ENCODE results near the gene RPLP2. TPM values are rescaled to one million over a fixed set of nuclear protein-coding genes. Genes with fewer than 3 reads are reported as not detected.

Gene RPLP2
- total and polyA plus RNA-seq, 4 donors, result 1,256 to 1,452 (median 1,343) TPM

DNA sequence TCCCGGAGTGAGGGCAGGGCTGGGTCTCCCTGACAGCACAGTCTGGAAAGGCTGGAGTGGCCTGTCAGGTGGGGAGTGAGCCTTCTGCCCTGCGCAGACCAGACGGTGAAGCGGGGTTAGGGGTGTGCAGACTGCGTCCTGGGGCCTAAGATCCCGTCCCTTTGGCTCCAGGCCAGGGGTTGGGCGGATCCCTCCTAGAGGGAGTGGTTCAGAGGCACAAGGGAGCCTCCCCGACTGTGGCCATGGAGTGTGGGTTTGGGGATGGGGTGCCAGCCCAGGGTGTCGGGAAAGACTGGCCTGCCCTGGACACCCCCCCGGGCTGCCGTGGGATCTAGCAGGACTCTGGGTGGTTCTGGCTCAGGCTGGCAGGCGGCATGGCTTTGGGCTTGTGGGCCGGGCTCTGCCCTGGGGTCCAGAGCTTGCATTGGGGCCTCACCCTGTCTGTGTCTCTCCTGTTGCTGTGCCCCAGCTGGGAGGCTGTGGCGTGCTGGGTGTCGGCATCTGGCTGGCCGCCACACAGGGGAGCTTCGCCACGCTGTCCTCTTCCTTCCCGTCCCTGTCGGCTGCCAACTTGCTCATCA lies 52.4 kb downstream of the RPLP2 start:
- intact Hi-C loops (cut with DNase I), result no loop called here
- Histone ChIP-seq H3K27ac (ENCODE audit: low read depth in 1 of 2, low read length in 2 of 2) (no peak overlapping the region), H3K4me1 (ENCODE audit: control insufficient read depth in 1 of 2, insufficient read depth in 2 of 2, low read length in 2 of 2) (no peaks in the 10 kb centered on the region), H3K4me3 (ENCODE audit: low read length in 2 of 2) (no peak overlapping the region), H3K9me3 (ENCODE audit: control insufficient read depth, low read length) (no peaks in the 10 kb centered on the region), H3K27me3 (ENCODE audit: control insufficient read depth in 1 of 2, insufficient read depth in 2 of 2, low read length in 1 of 2) (no peaks in the 10 kb centered on the region), H3K36me3 (ENCODE audit: control insufficient read depth in 1 of 2, insufficient read depth in 2 of 2, low read length in 1 of 2) (no peaks in the 10 kb centered on the region)
- 45 to 47% methylated on average over 20 of the region's 20 CpGs for WGBS, 2 donors
- no peak for ATAC-seq (ENCODE audit: low FRiP score)
- DNase-seq, result no peak

Other genes starting within 250 kb of the RPLP2 start
- gene LMNTD2, start 249.2 kb upstream of the RPLP2 start, total RNA-seq, result 1 to 10 TPM; 1.4 to 1.9 TPM
- gene LMNTD2, start 249.2 kb upstream of the RPLP2 start, polyA plus RNA-seq, result 1 to 10 TPM; 1.7 to 1.9 TPM
- gene RASSF7, start 249.0 kb upstream of the RPLP2 start, total RNA-seq, result 1 to 10 TPM; 5.6 to 8.5 TPM
- 1 to 10 TPM; 8.4 to 9.9 TPM for gene RASSF7, start 249.0 kb upstream of the RPLP2 start, polyA plus RNA-seq
- 10 to 100 TPM; 26.6 to 32.4 TPM for gene PHRF1, start 233.5 kb upstream of the RPLP2 start, total RNA-seq
- gene PHRF1, start 233.5 kb upstream of the RPLP2 start, polyA plus RNA-seq, result 10 to 100 TPM in 1 of 2 donors, 1 to 10 TPM in 1; 7.6 to 18.1 TPM
- gene IRF7, start 194.0 kb upstream of the RPLP2 start, total RNA-seq, result 10 to 100 TPM; 23.3 to 30.9 TPM
- gene IRF7, start 194.0 kb upstream of the RPLP2 start, polyA plus RNA-seq, result 10 to 100 TPM; 13.4 to 29.3 TPM
- not detected for gene CDHR5, start 185.0 kb upstream of the RPLP2 start, total RNA-seq
- 10 to 100 TPM in 1 of 2 donors, under 1 TPM in 1; 0.79 to 39.8 TPM for gene CDHR5, start 185.0 kb upstream of the RPLP2 start, polyA plus RNA-seq
- gene SCT, start 182.8 kb upstream of the RPLP2 start, total RNA-seq, result not detected
- gene SCT, start 182.8 kb upstream of the RPLP2 start, polyA plus RNA-seq, result not detected
- 1 to 10 TPM; 1.3 to 2.1 TPM for gene DRD4, start 172.7 kb upstream of the RPLP2 start, total RNA-seq
- gene DRD4, start 172.7 kb upstream of the RPLP2 start, polyA plus RNA-seq, result 1 to 10 TPM in 1 of 2 donors, not detected in 1; 3.4 TPM
- 10 to 100 TPM; 32.2 to 59.5 TPM for gene DEAF1, start 114.7 kb upstream of the RPLP2 start, total RNA-seq
- 10 to 100 TPM; 15.7 to 53.0 TPM for gene DEAF1, start 114.7 kb upstream of the RPLP2 start, polyA plus RNA-seq
- gene TMEM80, start 114.2 kb upstream of the RPLP2 start, total RNA-seq, result 10 to 100 TPM; 15.6 to 23.0 TPM
- 10 to 100 TPM in 1 of 2 donors, 1 to 10 TPM in 1; 8.4 to 31.2 TPM for gene TMEM80, start 114.2 kb upstream of the RPLP2 start, polyA plus RNA-seq
- gene EPS8L2, start 103.7 kb upstream of the RPLP2 start, total RNA-seq, result 10 to 100 TPM; 41.0 to 45.1 TPM
- gene EPS8L2, start 103.7 kb upstream of the RPLP2 start, polyA plus RNA-seq, result 100 to 1,000 TPM in 1 of 2 donors, 10 to 100 TPM in 1; 64.6 to 102 TPM
- 100 to 1,000 TPM; 113 to 130 TPM for gene TALDO1, start 62.5 kb upstream of the RPLP2 start, total RNA-seq
- 100 to 1,000 TPM; 122 to 187 TPM for gene TALDO1, start 62.5 kb upstream of the RPLP2 start, polyA plus RNA-seq
- gene GATD1, start 32.5 kb upstream of the RPLP2 start, total RNA-seq, result 10 to 100 TPM; 36.1 to 52.7 TPM
- gene GATD1, start 32.5 kb upstream of the RPLP2 start, polyA plus RNA-seq, result 10 to 100 TPM in 1 of 2 donors, 1 to 10 TPM in 1; 9.6 to 32.5 TPM
- gene CEND1, start 19.9 kb upstream of the RPLP2 start, total RNA-seq, result not detected
- gene CEND1, start 19.9 kb upstream of the RPLP2 start, polyA plus RNA-seq, result under 1 TPM in 1 of 2 donors, not detected in 1; 0.10 TPM
- 10 to 100 TPM; 10.1 to 12.9 TPM for gene SLC25A22, start 11.7 kb upstream of the RPLP2 start, total RNA-seq
- gene SLC25A22, start 11.7 kb upstream of the RPLP2 start, polyA plus RNA-seq, result 1 to 10 TPM; 3.2 to 5.6 TPM
- gene PIDD1, start 4.7 kb upstream of the RPLP2 start, total RNA-seq, result 10 to 100 TPM in 1 of 2 donors, 1 to 10 TPM in 1; 8.5 to 14.7 TPM
- 10 to 100 TPM; 15.3 to 71.4 TPM for gene PIDD1, start 4.7 kb upstream of the RPLP2 start, polyA plus RNA-seq
- 100 to 1,000 TPM; 116 to 121 TPM for gene PNPLA2, start 8.9 kb downstream of the RPLP2 start, total RNA-seq
- gene PNPLA2, start 8.9 kb downstream of the RPLP2 start, polyA plus RNA-seq, result 100 to 1,000 TPM in 1 of 2 donors, 10 to 100 TPM in 1; 33.7 to 240 TPM
- gene CRACR2B, start 18.0 kb downstream of the RPLP2 start, total RNA-seq, result 10 to 100 TPM in 1 of 2 donors, 1 to 10 TPM in 1; 2.2 to 10.0 TPM
- gene CRACR2B, start 18.0 kb downstream of the RPLP2 start, polyA plus RNA-seq, result 10 to 100 TPM in 1 of 2 donors, 1 to 10 TPM in 1; 4.8 to 10.5 TPM
- gene CD151, start 23.0 kb downstream of the RPLP2 start, total RNA-seq, result 100 to 1,000 TPM; 620 to 681 TPM
- gene CD151, start 23.0 kb downstream of the RPLP2 start, polyA plus RNA-seq, result 1,000 to 10,000 TPM in 1 of 2 donors, 100 to 1,000 TPM in 1; 860 to 1,186 TPM
- 10 to 100 TPM; 57.5 to 69.2 TPM for gene POLR2L, start 32.6 kb downstream of the RPLP2 start, total RNA-seq
- 100 to 1,000 TPM; 140 to 152 TPM for gene POLR2L, start 32.6 kb downstream of the RPLP2 start, polyA plus RNA-seq
- 10 to 100 TPM; 42.9 to 95.1 TPM for gene TSPAN4, start 32.9 kb downstream of the RPLP2 start, total RNA-seq
- gene TSPAN4, start 32.9 kb downstream of the RPLP2 start, polyA plus RNA-seq, result 10 to 100 TPM; 28.4 to 79.1 TPM
- gene CHID1, start 100.8 kb downstream of the RPLP2 start, total RNA-seq, result 10 to 100 TPM; 55.4 to 77.4 TPM
- gene CHID1, start 100.8 kb downstream of the RPLP2 start, polyA plus RNA-seq, result 10 to 100 TPM; 29.6 to 60.3 TPM
- gene AP2A2, start 115.9 kb downstream of the RPLP2 start, total RNA-seq, result 100 to 1,000 TPM in 1 of 2 donors, 10 to 100 TPM in 1; 93.3 to 147 TPM
- gene AP2A2, start 115.9 kb downstream of the RPLP2 start, polyA plus RNA-seq, result 10 to 100 TPM; 14.0 to 47.3 TPM
- not detected for gene MUC6, start 226.8 kb downstream of the RPLP2 start, total RNA-seq
- under 1 TPM; under 0.01 to 0.49 TPM for gene MUC6, start 226.8 kb downstream of the RPLP2 start, polyA plus RNA-seq

Data from aorta (tissue), 5 donors.